HFF-Myc (cell line): Measurements from ENCODE around the gene SAPCD1.

ENCODE experiments used
- DNase-seq: peaks from one replicate; pipeline ENCODE4 v3.0.0-alpha.2; 2011; ENCODE audit warnings: low read depth; ENCODE audit errors: extremely low read depth
- H3K4me3 ChIP-seq: replicated peaks from 2 replicates; pipeline ENCODE4 v1.5.1; 2011; ENCODE audit warnings: low read depth, mild to moderate bottlenecking, control low read depth, low read length
- TF ChIP-seq, protein P1 (sequence below): IDR thresholded peaks from 2 replicates; pipeline ENCODE4 v1.5.1; 2012; ENCODE audit warnings: mild to moderate bottlenecking, low read depth, low read length, control low read depth; ENCODE audit errors: missing control alignments

Gene SAPCD1

DNA sequence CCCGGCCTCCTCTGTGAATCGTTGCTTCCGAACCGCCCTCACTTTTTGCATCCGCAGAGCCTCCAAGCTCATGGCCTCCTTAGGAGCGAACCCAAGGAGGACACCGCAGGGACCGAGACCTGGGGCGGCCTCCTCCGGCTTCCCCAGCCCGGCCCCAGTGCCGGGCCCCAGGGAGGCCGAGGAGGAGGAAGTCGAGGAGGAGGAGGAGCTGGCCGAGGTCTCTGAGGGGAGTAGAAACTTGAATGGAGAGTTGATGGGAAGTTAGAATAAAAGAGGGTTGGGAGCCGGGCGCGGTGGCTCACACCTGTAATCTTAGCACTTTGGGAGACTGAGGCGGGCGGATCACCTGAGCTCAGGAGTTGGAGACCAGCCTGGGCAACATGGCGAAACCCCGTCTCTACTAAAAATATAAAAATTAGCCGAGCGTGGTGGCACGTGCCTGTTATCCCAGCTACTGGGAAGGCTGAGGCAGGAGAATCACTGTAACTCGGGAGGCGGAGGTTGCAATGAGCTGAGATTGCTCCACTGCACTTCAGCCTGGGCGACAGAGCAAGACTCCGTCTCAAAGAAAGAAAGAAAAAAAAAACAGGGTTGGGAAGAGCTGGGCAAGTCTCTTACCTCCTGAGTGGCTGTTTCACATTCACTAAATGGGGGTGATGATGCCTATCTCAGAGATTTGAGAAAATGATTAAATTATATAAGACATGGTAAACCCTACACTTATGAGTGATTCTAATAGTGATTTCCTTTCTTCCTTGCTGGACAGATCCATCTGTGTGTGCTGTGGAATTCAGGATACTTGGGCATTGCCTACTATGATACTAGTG lies 21.8 kb upstream of the SAPCD1 start:
- TF ChIP-seq, protein P1, sequence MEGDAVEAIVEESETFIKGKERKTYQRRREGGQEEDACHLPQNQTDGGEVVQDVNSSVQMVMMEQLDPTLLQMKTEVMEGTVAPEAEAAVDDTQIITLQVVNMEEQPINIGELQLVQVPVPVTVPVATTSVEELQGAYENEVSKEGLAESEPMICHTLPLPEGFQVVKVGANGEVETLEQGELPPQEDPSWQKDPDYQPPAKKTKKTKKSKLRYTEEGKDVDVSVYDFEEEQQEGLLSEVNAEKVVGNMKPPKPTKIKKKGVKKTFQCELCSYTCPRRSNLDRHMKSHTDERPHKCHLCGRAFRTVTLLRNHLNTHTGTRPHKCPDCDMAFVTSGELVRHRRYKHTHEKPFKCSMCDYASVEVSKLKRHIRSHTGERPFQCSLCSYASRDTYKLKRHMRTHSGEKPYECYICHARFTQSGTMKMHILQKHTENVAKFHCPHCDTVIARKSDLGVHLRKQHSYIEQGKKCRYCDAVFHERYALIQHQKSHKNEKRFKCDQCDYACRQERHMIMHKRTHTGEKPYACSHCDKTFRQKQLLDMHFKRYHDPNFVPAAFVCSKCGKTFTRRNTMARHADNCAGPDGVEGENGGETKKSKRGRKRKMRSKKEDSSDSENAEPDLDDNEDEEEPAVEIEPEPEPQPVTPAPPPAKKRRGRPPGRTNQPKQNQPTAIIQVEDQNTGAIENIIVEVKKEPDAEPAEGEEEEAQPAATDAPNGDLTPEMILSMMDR, result no peak
- peak overlapping the region; percentile 60 for H3K4me3 ChIP-seq
- DNase-seq, result no peak

DNA sequence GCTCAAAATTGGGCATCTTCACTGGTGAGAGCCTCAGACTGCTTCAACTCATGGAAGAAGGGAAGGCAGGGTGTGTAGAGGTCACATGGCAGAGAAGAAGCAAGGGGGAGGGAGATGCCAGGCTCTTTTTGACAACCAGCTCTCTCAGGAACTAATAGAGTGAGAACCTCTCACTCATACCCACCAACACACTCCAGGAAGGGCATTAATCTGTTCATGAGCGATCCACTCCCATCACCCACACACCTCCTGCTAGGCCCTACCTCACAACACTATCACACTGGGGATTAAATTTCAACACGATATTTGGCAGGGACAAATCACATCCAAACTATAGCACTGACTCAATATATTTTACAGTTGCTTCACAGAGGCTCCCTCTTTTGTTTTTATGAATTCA lies 20.6 kb upstream of the SAPCD1 start:
- TF ChIP-seq, protein P1, result no peak
- H3K4me3 ChIP-seq, result no peak overlapping the region
- DNase-seq, result no peak

DNA sequence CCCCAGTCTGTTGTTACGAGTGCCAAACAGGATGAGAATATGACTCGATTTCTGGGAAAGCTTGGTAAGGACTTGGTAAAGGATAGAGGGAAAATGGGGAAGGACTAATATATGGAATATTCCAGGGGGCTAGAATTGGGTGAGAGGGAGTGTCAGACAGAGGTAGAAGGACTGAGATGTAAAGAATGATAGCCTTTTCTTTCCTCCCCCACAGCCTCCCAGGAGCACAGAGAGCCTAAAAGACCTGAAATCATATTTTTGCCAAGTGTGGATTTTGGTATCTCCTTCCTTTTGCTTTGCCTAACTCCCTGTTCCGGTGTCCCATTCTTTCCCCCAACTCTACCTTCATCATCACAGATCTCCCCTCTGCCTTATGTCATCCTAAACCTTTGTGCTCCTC lies 19.6 kb upstream of the SAPCD1 start:
- TF ChIP-seq, protein P1, result no peak
- DNase-seq, result no peak
- no peak overlapping the region for H3K4me3 ChIP-seq

DNA sequence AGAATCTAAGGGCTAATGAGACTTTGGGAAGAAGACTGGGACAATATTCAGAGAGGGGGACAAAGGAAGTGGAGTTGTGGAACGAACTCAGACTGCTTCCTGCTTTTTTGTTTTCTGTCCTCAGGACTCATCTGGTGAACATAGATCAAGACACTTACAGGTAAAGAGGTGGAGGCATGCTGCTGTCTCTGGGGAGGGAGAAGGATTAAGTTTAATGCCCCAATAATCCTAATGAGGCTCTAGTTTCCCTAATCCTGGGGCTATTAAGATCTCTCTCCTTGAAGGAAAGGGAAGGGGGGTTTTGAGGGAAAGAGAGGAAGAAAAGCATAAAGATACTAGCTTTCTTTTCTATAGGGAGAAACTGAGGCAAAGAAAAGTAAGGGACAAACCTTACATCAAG lies 18.0 kb upstream of the SAPCD1 start:
- no peak overlapping the region for H3K4me3 ChIP-seq
- no peak for DNase-seq
- TF ChIP-seq, protein P1, result no peak

DNA sequence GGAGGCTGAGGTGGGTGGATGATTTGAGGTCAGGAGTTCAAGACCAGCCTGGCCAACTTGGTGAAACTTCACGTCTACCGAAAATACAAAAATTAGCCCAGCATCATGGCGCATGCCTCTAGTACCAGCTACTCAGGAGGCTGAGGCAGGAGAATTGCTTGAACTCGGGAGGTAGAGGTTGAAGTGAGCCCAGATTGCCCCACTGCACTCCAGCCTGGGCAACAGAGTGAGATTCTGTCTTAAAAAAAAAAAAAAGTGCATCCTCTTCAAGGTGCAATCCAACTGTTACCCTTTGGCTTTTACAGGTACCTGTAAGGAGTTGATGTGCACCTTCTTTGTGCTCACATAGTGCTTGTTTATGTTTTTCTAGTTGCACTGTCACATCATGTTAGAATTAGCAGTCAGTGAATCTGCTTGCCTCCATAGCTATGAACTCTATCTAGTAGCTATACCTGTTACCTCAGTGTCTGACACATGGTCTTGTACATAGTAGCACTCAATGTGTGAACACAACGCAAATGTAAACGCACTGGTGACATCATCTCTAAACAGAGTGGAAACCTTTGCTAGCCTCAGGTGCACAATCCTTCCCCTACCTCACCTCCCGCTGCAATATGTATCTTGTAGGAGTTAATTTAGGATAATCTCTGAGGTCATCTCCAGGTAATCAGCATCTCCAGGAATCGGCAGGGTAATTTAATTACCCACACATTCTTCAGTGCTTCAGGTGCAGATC lies 13.0 kb upstream of the SAPCD1 start:
- H3K4me3 ChIP-seq, result no peak overlapping the region
- TF ChIP-seq, protein P1, result no peak
- no peak for DNase-seq

DNA sequence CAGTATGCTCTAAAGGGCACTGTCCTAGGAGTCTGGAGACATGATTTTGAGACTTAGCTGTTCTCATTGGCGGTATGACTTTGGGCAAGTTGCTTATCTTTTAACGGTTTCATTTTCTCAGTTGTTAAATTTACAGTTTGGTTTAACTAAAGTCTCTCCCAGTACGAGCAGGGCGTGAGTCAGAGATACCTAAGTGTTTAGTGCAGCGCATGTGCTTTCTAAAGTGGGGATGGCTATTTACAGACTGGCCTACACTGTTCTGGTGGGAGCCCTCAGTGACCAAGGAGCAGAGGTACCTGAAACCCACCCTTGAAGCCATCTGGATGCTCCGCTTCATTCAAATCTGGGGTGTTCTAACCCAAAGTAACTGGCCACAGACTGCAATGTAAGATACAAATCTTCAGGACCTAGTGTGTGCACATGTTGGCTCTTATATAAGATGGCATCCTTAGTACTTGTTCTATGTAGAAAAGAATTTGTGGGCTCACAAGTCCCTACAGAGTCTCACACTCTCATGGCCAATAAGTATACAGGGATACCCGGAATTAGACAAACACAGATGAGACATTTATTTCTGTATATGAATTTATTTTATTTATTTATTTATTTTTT lies 11.9 kb upstream of the SAPCD1 start:
- TF ChIP-seq, protein P1, result no peak
- H3K4me3 ChIP-seq, result no peak overlapping the region
- no peak for DNase-seq
